ENCODE measurements around the gene SCLT1. TPM values are rescaled to one million over a fixed set of nuclear protein-coding genes. Genes with fewer than 3 reads are reported as not detected.

SCLT1 gene
- total RNA-seq, 1 experiment from 2014 or later, result 11.0 TPM

- in situ Hi-C loops (cut with HindIII; ENCODE audit: low pct_unique_long_range_greater_than_20kb, low sequenced_read_pairs), result no loop called here
- no peak for DNase-seq (ENCODE audit: low read depth)
Measured at GRCh38 chr4:128981377-128981776, 112.0 kb downstream of the SCLT1 start.

- no peak for DNase-seq (ENCODE audit: low read depth)
- in situ Hi-C loops (cut with HindIII; ENCODE audit: low pct_unique_long_range_greater_than_20kb, low sequenced_read_pairs), result no loop called here
Measured at GRCh38 chr4:128980816-128981326, 112.5 kb downstream of the SCLT1 start.

- DNase-seq (ENCODE audit: low read depth), result peak; percentile 53
- in situ Hi-C loops (cut with HindIII; ENCODE audit: low pct_unique_long_range_greater_than_20kb, low sequenced_read_pairs), result no loop called here
Measured at GRCh38 chr4:128979934-128980333, 113.4 kb downstream of the SCLT1 start.

- DNase-seq (ENCODE audit: low read depth), result no peak
- in situ Hi-C loops (cut with HindIII; ENCODE audit: low pct_unique_long_range_greater_than_20kb, low sequenced_read_pairs), result no loop called here
Measured at GRCh38 chr4:128978985-128979384, 114.4 kb downstream of the SCLT1 start.

- in situ Hi-C loops (cut with HindIII; ENCODE audit: low pct_unique_long_range_greater_than_20kb, low sequenced_read_pairs), result no loop called here
- no peak for DNase-seq (ENCODE audit: low read depth)
Measured at GRCh38 chr4:128974136-128974581, 119.2 kb downstream of the SCLT1 start.

GRCh38 chr4:128973384-128973783 lies 120.0 kb downstream of the SCLT1 start:
- no peak for DNase-seq (ENCODE audit: low read depth)
- in situ Hi-C loops (cut with HindIII; ENCODE audit: low pct_unique_long_range_greater_than_20kb, low sequenced_read_pairs), result no loop called here

GRCh38 chr4:128961405-128961804 lies 131.9 kb downstream of the SCLT1 start:
- in situ Hi-C loops (cut with HindIII; ENCODE audit: low pct_unique_long_range_greater_than_20kb, low sequenced_read_pairs), result no loop called here
- no peak for DNase-seq (ENCODE audit: low read depth)

GRCh38 chr4:128958194-128958593 lies 135.1 kb downstream of the SCLT1 start:
- in situ Hi-C loops (cut with HindIII; ENCODE audit: low pct_unique_long_range_greater_than_20kb, low sequenced_read_pairs), result no loop called here
- no peak for DNase-seq (ENCODE audit: low read depth)

GRCh38 chr4:128957459-128957858 lies 135.9 kb downstream of the SCLT1 start:
- DNase-seq (ENCODE audit: low read depth), result no peak
- in situ Hi-C loops (cut with HindIII; ENCODE audit: low pct_unique_long_range_greater_than_20kb, low sequenced_read_pairs), result no loop called here

GRCh38 chr4:128955751-128956150 lies 137.6 kb downstream of the SCLT1 start:
- no peak for DNase-seq (ENCODE audit: low read depth)
- in situ Hi-C loops (cut with HindIII; ENCODE audit: low pct_unique_long_range_greater_than_20kb, low sequenced_read_pairs), result no loop called here

- in situ Hi-C loops (cut with HindIII; ENCODE audit: low pct_unique_long_range_greater_than_20kb, low sequenced_read_pairs), result no loop called here
- no peak for DNase-seq (ENCODE audit: low read depth)
Measured at GRCh38 chr4:128954941-128955340, 138.4 kb downstream of the SCLT1 start.

GRCh38 chr4:128951316-128951715 lies 142.0 kb downstream of the SCLT1 start:
- no peak for DNase-seq (ENCODE audit: low read depth)
- in situ Hi-C loops (cut with HindIII; ENCODE audit: low pct_unique_long_range_greater_than_20kb, low sequenced_read_pairs), result no loop called here

GRCh38 chr4:128950796-128951195 lies 142.5 kb downstream of the SCLT1 start:
- in situ Hi-C loops (cut with HindIII; ENCODE audit: low pct_unique_long_range_greater_than_20kb, low sequenced_read_pairs), result no loop called here
- DNase-seq (ENCODE audit: low read depth), result no peak

GRCh38 chr4:128946916-128947315 lies 146.4 kb downstream of the SCLT1 start:
- in situ Hi-C loops (cut with HindIII; ENCODE audit: low pct_unique_long_range_greater_than_20kb, low sequenced_read_pairs), result no loop called here

GRCh38 chr4:128942607-128943006 lies 150.7 kb downstream of the SCLT1 start:
- in situ Hi-C loops (cut with HindIII; ENCODE audit: low pct_unique_long_range_greater_than_20kb, low sequenced_read_pairs), result no loop called here
- no peak for DNase-seq (ENCODE audit: low read depth)

More at GRCh38 chr4:128946916-128947315, 146.4 kb downstream of the SCLT1 start:
- no peak for DNase-seq (ENCODE audit: low read depth)

GRCh38 chr4:128940971-128941370 lies 152.4 kb downstream of the SCLT1 start:
- DNase-seq (ENCODE audit: low read depth), result no peak
- in situ Hi-C loops (cut with HindIII; ENCODE audit: low pct_unique_long_range_greater_than_20kb, low sequenced_read_pairs), result no loop called here

- no peak for DNase-seq (ENCODE audit: low read depth)
- in situ Hi-C loops (cut with HindIII; ENCODE audit: low pct_unique_long_range_greater_than_20kb, low sequenced_read_pairs), result no loop called here
Measured at GRCh38 chr4:128930051-128930450, 163.3 kb downstream of the SCLT1 start.

GRCh38 chr4:128924951-128925350 lies 168.4 kb downstream of the SCLT1 start:
- no peak for DNase-seq (ENCODE audit: low read depth)
- in situ Hi-C loops (cut with HindIII; ENCODE audit: low pct_unique_long_range_greater_than_20kb, low sequenced_read_pairs), result no loop called here

GRCh38 chr4:128921954-128922353 lies 171.4 kb downstream of the SCLT1 start:
- in situ Hi-C loops (cut with HindIII; ENCODE audit: low pct_unique_long_range_greater_than_20kb, low sequenced_read_pairs), result no loop called here

GRCh38 chr4:128917781-128918180 lies 175.6 kb downstream of the SCLT1 start:
- no peak for DNase-seq (ENCODE audit: low read depth)
- in situ Hi-C loops (cut with HindIII; ENCODE audit: low pct_unique_long_range_greater_than_20kb, low sequenced_read_pairs), result no loop called here

More at GRCh38 chr4:128921954-128922353, 171.4 kb downstream of the SCLT1 start:
- DNase-seq (ENCODE audit: low read depth), result no peak

- DNase-seq (ENCODE audit: low read depth), result no peak
- in situ Hi-C loops (cut with HindIII; ENCODE audit: low pct_unique_long_range_greater_than_20kb, low sequenced_read_pairs), result no loop called here
Measured at GRCh38 chr4:128916832-128917231, 176.5 kb downstream of the SCLT1 start.

Measured in Caki2 (cell line).